SU-DHL-6 (cell line): ENCODE results near the gene MAP3K20.

Experiments
- CTCF ChIP-seq: fragments of 200-600 bp; sonication (generic); IDR thresholded peaks from one replicate; pipeline ENCODE4 v1.5.1; 2017; ENCODE audit warnings: antibody characterized with exemption, mild to moderate bottlenecking, low read length, moderate library complexity; ENCODE audit not compliant: insufficient read depth, poor library complexity, severe bottlenecking
- EZH2phosphoT487 ChIP-seq: fragments of 200-600 bp; sonication (generic), shearing (Covaris generic); conservative IDR thresholded peaks from 2 replicates; pipeline ENCODE4 v1.6.1; 2018; ENCODE audit warnings: mild to moderate bottlenecking, antibody characterized with exemption, low read length, moderate library complexity, mixed read lengths

GRCh38 chr2:173079141-173079540, 3.5 kb downstream of the MAP3K20 start:
- TF ChIP-seq CTCF = no peak
- no peak for TF ChIP-seq EZH2phosphoT487
